C4-2B (cell line): ENCODE data around the gene SMC3.

Source experiments
- ZFX ChIP-seq: fragments of 450-650 bp; IDR thresholded peaks from 2 replicates; pipeline ENCODE4 v1.6.1; 2017
- TF ChIP-seq, protein P1 (sequence below): fragments of 450-650 bp; conservative IDR thresholded peaks from 2 replicates; pipeline ENCODE4 v1.5.1; 2017; ENCODE audit warnings: mild to moderate bottlenecking

DNA sequence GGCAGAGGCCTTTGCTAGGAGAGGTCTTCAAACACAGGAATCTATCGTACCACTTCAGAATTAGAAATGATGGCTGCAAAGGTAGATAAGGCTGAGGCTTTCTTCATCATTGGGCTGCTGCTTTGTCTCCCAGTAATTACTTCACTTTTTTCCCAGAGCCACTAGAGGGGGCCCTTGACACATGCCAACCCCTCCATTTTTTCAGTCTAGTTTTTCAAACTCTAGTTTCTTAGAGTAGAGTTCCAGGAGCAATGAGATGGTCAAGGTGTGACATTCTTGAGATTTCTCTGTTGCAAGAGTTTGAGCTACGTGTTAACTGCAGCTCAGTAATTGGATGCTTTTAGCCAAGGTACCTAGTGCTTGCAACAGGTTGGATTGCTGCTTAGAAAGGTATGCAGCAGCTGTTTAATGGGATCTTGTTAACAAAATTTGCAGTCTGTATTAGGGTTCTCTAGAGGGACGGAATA, 42.8 kb downstream of the SMC3 start:
- TF ChIP-seq, protein P1, sequence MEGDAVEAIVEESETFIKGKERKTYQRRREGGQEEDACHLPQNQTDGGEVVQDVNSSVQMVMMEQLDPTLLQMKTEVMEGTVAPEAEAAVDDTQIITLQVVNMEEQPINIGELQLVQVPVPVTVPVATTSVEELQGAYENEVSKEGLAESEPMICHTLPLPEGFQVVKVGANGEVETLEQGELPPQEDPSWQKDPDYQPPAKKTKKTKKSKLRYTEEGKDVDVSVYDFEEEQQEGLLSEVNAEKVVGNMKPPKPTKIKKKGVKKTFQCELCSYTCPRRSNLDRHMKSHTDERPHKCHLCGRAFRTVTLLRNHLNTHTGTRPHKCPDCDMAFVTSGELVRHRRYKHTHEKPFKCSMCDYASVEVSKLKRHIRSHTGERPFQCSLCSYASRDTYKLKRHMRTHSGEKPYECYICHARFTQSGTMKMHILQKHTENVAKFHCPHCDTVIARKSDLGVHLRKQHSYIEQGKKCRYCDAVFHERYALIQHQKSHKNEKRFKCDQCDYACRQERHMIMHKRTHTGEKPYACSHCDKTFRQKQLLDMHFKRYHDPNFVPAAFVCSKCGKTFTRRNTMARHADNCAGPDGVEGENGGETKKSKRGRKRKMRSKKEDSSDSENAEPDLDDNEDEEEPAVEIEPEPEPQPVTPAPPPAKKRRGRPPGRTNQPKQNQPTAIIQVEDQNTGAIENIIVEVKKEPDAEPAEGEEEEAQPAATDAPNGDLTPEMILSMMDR: peak; percentile 97
- no peak for TF ChIP-seq ZFX
